ENCODE data around the gene TPRG1.
A peak's percentile ranks its signal among the peaks of the same experiment; 100 is the strongest.

TPRG1 gene

GRCh38 chr3:189286188-189286587 lies 114.4 kb downstream of the TPRG1 start:
- no peak for DNase-seq

DNA sequence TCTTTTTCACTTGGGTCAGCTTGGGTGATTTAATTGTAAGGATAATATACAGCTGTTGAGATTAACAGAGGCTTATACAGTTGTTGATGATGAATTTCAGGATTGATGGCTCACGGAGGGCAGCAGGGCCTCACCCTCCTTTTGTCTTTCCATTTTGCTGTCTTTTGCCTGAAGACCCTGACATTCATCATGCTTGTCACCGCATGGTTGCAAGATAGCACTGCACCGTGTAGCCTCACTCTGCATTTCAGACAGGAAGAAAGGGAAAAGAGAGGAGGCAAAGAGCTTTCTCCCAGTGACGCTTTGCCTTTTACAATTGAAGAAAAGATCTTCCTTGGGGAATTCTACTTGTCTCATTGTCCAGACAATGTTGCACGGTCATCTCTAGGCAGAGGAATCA lies 115.1 kb downstream of the TPRG1 start:
- no peak for DNase-seq

DNA sequence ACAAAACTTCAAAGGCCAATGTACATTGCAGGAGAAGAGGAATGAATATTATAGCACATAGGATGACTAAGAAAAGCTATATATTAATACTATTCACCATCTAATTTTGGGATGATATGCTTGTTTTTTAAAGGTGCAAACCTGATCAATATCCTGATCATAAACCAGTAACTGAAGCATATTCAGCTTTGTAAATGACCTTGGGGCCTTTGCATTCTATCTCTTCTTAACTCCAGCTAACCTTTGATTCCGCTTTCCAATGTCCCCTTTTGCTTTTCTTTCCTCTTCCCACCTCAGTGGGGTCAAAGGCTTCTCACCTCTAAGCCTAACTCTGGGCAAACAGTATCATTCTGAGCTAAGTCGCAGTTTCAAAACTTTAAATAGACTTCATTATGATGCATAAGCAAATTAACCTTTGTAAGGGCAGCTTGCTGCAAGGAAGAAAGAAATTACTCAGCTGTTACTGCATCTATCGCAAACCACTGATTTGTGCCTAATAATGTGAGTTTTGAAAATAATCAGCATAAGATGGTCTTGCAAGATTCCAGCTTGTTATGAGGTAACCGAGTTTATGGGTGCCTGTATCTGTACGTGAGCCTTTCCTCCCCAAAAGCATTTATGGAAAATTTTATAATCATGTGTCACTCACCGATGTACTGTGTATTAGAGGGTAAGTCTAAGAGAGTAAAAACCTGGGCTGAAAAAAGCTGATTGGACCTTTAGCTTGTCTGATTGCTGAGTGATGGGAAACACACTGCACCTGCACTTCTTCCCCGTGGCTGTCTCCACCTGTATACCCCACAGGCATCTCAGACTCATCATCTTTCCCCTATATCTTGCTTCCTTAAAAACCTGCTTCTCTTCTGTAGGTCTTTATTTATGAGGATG lies 116.8 kb downstream of the TPRG1 start:
- no peak for DNase-seq

DNA sequence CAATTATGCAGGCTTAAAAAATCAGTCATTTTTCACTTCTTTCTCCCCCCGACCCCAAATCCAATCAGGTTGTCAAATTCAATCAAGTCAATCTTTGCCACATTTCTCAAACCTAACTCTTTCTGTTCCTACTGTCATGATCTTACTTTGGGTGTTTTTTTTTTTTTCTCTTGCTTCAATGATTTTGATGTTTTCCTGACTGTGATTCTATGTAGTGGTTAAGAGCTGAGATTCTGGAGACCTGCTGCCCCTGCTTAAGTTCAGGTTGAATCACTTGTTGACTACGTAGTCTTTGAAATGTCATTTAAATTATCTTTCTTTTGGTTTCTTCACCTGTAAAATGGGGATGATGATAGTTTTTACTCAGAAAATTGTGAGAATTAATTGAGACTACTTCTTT lies 117.5 kb downstream of the TPRG1 start:
- DNase-seq, result no peak

DNA sequence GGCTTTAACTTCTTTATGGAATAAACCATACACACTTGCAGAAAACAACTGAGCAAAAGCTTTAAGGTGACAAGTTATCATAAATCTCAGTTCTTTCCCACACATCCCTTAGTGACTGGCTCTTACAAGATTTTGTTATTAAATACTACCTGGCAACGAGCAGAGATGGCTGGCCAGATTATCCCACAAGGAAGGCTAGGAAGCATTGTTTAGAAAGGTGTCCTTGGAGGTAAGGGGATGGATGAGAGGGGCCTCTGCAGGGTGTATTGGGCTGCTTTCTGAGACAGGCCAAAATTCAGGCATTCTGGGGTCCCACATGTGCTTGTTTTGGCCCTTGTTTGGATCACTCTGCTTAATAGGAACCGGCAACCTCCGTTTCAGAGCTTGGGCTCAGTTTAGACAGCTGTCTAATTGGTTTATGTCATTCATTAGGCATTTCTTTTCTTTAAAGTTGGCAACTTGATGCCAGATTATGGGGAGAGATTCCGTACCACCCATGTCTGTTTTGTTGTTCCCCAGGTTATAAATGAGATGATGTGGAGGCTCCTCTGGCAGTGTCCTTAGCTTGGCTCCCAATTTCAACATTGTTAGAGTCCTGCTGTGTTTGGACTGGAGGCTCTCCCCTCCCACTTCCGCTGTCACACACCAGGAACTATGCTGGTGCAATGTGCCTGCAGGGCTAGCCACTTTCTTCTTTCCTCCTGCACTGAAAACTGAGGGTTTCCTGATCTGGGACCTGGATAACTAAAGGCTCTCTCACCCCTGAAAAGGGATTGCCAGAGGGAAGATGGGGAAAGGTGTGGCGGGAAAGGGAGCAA lies 121.1 kb downstream of the TPRG1 start:
- DNase-seq, result no peak

DNA sequence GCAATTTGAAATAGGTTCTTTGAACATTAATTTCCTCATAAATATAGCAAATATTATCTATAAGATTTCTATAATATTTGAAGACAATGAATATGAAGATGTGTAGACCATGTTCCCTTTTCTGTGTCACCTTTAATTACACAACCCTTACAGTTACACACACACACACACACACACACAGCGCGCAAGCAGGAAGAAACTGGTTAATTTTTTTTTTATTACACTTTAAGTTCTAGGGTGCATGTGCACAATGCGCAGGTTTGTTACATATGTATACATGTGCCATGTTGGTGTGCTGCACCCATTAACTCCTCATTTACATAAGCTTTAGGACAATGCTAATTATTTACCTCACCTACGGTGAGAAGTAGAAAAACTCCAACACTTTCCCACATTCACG lies 122.9 kb downstream of the TPRG1 start:
- no peak for DNase-seq

DNA sequence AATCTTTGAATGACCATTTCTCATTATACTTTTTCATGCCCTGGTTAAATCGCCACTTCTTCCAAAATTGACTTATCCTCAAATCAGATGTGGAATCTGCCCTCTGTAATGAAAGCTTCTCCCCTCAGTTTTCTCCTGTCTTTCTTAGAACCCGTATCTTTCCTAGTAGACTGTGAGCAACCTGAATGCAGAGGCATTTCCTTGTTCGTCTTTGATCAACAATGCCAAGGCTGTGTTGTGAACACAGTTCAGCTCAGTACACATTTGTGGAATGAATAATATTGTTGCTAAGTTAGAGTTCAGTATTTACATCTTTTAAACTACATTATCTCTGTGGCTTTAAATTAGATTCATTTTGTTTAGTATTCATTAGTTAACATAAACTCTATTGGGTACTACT lies 123.3 kb downstream of the TPRG1 start:
- DNase-seq, result no peak

GRCh38 chr3:189297932-189298331 lies 126.2 kb downstream of the TPRG1 start:
- no peak for DNase-seq

DNA sequence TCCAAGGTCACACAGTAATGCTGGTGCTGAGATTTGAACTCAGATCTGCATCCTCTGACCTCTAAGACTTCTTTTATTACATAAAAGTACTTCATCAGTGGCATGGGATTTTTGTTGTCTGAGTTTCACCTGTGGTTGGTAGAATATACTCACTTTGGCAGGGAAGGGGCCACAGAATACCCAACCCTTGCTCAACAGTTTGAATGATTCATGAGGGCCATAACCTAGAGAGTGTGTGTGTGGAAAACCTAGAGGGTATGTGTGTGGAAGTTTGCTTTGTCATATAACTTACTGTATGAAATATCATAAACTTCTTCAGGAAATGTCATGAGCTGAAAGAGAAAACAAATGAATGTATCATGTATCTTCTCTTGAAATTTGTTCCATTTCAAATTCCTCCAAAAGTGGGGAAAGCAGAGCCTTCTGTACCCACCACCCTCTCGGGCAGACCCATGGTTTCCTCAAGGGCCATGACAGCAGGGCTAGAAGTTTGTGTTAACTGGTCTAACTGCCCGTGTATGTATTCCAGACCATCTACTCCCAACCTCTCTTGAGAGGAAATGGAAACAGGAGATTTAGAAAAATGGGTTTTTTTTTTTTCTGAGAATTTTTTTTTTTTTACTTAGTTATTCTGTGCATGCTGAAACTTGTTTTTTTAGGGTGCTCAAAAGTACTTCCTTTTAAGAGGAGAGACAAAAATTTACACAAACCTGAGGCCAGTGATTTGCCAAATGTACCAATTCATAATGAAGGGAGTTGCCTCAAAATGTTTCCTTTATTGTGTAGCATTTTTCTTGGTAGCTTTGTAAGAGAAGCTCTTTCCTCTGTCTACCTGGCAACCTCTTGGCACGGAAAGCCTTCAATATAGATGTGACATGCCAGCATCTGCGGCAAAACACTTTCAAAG lies 127.0 kb downstream of the TPRG1 start:
- DNase-seq, result no peak

DNA sequence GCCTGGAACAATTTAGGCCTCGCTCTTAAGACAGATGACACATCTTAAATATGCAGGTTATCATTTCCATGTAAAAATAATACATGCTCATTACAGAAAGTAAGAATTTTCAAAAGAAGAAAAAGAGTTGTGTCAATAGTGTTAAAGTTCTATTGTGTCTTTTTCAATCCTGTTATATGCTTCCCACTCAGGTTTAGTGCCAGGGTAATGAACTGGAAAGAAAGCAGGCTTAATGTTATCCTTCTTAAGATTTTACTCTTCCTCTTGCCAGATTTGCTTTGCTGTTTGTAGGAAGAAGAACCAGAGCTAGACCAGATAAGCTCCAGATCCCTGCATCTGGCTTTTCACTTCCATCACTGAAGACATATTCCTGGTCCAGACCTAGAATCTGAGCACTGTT lies 128.6 kb downstream of the TPRG1 start:
- DNase-seq, result no peak

GRCh38 chr3:189301479-189301878 lies 129.7 kb downstream of the TPRG1 start:
- DNase-seq, result no peak

DNA sequence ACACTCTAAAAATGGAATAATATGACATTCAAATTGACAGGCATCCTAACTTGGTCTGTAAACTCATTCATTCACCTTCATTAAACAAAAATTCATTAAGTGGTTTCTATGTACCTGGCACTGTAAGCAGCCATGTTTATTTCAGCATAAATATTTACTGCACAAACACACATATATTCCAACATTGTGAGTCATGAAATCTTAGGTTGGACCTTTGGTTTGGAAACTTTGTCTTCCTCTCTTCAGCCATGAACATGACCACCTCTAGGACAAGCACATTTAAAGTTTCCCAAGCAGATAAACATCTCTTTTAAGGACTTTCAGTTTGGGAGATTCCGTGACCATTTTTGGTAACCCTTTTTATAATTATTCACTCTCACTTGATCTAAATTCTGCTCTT lies 131.8 kb downstream of the TPRG1 start:
- DNase-seq, result no peak

GRCh38 chr3:189304465-189305351 lies 132.9 kb downstream of the TPRG1 start:
- DNase-seq, result no peak

DNA sequence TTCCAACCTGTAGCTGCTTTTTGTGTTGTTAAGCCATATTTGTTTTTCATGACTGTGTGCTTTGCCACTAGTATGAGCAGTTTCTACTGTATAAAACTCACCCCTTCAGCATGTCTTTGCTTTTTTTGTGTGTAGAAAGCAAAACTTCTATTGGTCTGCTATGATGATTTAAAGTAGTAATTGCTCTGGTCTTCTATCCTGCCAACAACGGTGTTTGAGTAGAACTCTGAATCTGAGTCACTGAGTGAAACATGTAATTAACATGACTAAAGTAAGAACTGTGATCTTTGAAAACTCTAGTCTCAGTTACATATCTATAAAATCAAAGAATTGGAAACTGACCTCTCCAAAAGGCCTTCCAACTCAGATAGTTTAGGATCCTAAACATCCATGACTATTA lies 133.6 kb downstream of the TPRG1 start:
- DNase-seq, result no peak

DNA sequence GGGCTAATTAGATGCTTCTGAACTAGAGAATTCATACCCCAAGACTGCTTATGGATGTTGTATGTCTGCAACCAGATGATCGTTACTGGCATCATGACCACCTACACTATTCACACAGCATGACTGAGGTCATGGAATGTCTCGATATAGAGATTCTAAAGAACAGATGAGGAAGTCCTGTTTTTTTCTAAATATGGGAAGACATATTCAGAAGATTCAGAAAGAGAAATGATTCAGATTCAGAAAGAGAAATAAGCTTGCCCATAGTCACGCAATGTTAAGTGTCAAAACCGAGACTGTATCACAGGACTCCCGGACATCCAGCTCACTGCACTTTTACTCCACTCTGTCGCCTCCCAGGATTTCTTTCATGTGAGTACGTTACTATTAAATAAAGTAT lies 136.2 kb downstream of the TPRG1 start:
- DNase-seq, result no peak

DNA sequence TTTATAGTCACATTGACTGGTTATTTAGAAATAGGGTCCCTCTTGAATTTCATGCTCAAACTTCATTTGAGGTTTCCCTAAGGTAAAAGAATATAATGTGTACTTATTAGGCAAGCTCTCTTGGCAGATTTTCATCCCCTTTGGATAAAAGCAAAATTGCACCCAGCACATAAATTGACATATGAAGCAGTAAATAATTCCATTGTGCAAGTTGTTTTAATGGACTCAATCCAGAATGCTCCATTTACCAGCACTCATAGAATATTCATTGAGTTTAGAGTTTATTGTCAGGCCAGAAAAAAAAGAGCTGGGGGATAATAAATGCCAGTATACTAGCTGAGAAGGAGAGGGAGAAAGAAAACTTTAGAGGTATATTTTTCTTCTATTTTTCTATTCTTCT lies 136.8 kb downstream of the TPRG1 start:
- DNase-seq, result no peak

- DNase-seq, result no peak
Measured at GRCh38 chr3:189309400-189309975, 137.7 kb downstream of the TPRG1 start.

DNA sequence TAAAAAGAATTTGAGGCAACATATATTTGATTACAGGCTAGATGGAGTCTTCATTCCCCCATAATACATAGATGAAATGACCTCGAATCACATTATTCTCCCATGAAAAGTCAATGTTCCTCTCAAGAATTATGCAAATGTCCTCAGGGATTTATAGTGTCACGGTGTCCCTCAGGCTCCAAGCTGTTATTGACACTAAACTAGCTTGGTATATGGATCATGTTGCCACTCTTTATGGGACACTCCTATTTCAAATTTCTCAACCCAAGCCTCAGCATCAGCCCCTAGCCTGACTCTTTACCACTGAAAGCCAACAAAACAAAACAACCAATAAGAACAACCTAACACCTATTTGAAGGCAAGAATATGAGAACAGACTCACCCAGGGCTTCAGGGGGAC lies 139.8 kb downstream of the TPRG1 start:
- no peak for DNase-seq

DNA sequence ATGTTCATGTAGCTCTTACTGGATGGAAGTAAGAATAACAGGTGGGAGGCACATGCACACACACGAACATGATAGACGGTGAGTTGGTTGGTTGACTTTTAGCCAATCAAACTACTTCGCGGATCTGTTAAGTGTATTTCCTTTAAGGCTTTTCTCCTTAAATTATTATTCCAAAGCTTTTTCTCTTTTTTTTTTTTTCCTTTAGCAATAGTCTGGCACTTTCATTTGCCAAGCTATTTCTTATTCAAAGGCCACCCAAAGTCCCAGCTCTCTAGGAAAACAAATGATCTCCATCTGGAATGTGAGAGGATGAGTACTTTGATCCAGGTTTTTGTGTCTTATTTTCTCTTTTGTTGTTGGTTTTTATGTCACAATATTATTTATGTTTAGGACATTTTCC lies 141.1 kb downstream of the TPRG1 start:
- DNase-seq, result no peak

- peak in 1 of 2 experiments; percentile 25 for DNase-seq
Measured at GRCh38 chr3:189316296-189317019, 144.7 kb downstream of the TPRG1 start.

GRCh38 chr3:189317911-189318310 lies 146.1 kb downstream of the TPRG1 start:
- no peak for DNase-seq
